Gastroesophageal sphincter (tissue), 4 donors: ENCODE measurements around the gene ABI3BP. TPM values are rescaled to one million over a fixed set of nuclear protein-coding genes. Genes with fewer than 3 reads are reported as not detected.

ENCODE experiments used
- ATAC-seq: fragments of 150-250 bp; one replicate; pipeline ENCODE4 v1.9.1; 2016; ENCODE audit warnings: mild to moderate bottlenecking, moderate library complexity
- H3K27ac ChIP-seq, 4 donors: fragments of 200-600 bp; sonication (generic) in 3 of 4; 1 replicate in 3 of 4; 2 replicates in 1 of 4; pipeline ENCODE4 v1.5.1; 2016 to 2019
- H3K27me3 ChIP-seq: fragments of 200-600 bp; sonication (generic); one replicate; pipeline ENCODE4 v1.5.1; 2019
- H3K36me3 ChIP-seq, 2 donors: fragments of 200-600 bp; sonication (generic); one replicate each; pipeline ENCODE4 v1.5.1; 2019; ENCODE audit warnings: control low read depth in 1 of 2
- H3K4me1 ChIP-seq, 3 donors: fragments of 200-600 bp; sonication (generic); 1 replicate in 2 of 3; 2 replicates in 1 of 3; pipeline ENCODE4 v1.5.1; 2016 to 2019; ENCODE audit warnings: control low read depth in 2 of 3
- H3K4me3 ChIP-seq, 2 donors: fragments of 200-600 bp; sonication (generic); one replicate each; pipeline ENCODE4 v1.5.1; 2019; ENCODE audit warnings: mild to moderate bottlenecking in 1 of 2, moderate library complexity in 1 of 2
- H3K9me3 ChIP-seq, 3 donors: fragments of 200-600 bp; sonication (generic); one replicate each; pipeline ENCODE4 v1.5.1; 2017 to 2019; ENCODE audit warnings: control low read depth in 2 of 3
- EP300 ChIP-seq: sonication (generic); formaldehyde crosslinking; IDR thresholded peaks from one replicate; pipeline ENCODE4 v1.6.1; 2017; ENCODE audit warnings: antibody characterized with exemption, mild to moderate bottlenecking
- POLR2A ChIP-seq, 2 donors: fragments of 450-650 bp; IDR thresholded peaks; one replicate each; pipeline ENCODE4 v1.6.1; 2017; ENCODE audit warnings: antibody characterized with exemption in 2 of 2, mild to moderate bottlenecking in 2 of 2, moderate library complexity in 1 of 2
- POLR2AphosphoS5 ChIP-seq: sonication (generic); formaldehyde crosslinking; IDR thresholded peaks from one replicate; pipeline ENCODE4 v1.6.1; 2017; ENCODE audit warnings: antibody characterized with exemption
- WGBS, 2 donors: methylation state at CpG; one replicate each; pipeline ENCODE4 v1.1.5; 2018; ENCODE audit warnings: low coverage in 1 of 2; 5-methylcytosine and 5-hydroxymethylcytosine counted together
- total RNA-seq, 4 donors: library from RNA; depleted of rRNA; stranded (reverse); fragments of >200 nt; gene quantifications; one replicate each; pipeline ENCODE4 v1.1.0, GENCODE V29; 2016
- TF ChIP-seq, protein P1 (sequence below), 4 experiments: fragments of 200-600 bp in 2 of 4; fragments of 450-650 bp in 2 of 4; sonication (generic) in 1 of 4; IDR thresholded peaks; one replicate each; pipeline ENCODE4 v1.5.1; 2017 to 2019; ENCODE audit warnings: antibody characterized with exemption in 4 of 4, mild to moderate bottlenecking in 2 of 4, moderate library complexity in 2 of 4

The ABI3BP gene
- total RNA-seq, 4 donors from 2014 or later: 59.6 to 158 (median 99.9) TPM

DNA sequence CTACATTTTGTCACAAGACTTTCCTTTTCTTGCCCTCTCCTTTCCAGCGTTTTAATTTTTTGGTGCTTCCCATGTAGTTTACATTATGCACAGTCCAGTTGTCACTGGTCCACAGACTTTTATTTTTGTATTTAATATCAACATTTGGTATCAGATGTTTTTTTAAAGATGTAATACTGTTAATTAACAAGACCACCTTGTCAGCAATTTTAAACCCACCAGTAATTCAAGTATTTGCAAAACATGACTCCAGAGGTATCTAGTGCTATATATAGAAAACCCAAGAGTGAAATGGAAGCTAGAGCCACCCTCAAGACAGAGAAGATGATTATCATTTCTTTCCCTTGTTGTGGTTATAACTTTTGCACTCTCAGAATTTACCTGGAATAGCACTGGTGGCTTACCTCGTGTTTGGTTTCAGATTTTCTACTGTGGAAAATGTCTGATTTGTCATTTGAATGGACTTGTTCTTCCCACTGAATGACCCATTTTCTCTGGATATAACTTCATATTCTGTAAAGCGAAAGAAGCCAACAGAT lies 227.7 kb downstream of the ABI3BP start:
- no peak overlapping the region for H3K27ac ChIP-seq
- H3K4me1 ChIP-seq: no peaks in the 10 kb centered on the region
- no peaks in the 10 kb centered on the region for H3K27me3 ChIP-seq
- H3K36me3 ChIP-seq: peaks cover 0 to 26% of the 10 kb centered on the region in 2 donors
- TF ChIP-seq EP300: no peak
- TF ChIP-seq, protein P1, sequence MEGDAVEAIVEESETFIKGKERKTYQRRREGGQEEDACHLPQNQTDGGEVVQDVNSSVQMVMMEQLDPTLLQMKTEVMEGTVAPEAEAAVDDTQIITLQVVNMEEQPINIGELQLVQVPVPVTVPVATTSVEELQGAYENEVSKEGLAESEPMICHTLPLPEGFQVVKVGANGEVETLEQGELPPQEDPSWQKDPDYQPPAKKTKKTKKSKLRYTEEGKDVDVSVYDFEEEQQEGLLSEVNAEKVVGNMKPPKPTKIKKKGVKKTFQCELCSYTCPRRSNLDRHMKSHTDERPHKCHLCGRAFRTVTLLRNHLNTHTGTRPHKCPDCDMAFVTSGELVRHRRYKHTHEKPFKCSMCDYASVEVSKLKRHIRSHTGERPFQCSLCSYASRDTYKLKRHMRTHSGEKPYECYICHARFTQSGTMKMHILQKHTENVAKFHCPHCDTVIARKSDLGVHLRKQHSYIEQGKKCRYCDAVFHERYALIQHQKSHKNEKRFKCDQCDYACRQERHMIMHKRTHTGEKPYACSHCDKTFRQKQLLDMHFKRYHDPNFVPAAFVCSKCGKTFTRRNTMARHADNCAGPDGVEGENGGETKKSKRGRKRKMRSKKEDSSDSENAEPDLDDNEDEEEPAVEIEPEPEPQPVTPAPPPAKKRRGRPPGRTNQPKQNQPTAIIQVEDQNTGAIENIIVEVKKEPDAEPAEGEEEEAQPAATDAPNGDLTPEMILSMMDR (IDR thresholded peaks at IDR 0.05): no peak
- no peak for TF ChIP-seq POLR2AphosphoS5
- no peak for TF ChIP-seq POLR2A (IDR thresholded peaks at IDR 0.05)
- WGBS, 2 donors: 71 to 86% methylated on average over 2 to 3 of the region's 3 CpGs
- H3K9me3 ChIP-seq: no peaks in the 10 kb centered on the region
- no peak overlapping the region for H3K4me3 ChIP-seq
- ATAC-seq: no peak

DNA sequence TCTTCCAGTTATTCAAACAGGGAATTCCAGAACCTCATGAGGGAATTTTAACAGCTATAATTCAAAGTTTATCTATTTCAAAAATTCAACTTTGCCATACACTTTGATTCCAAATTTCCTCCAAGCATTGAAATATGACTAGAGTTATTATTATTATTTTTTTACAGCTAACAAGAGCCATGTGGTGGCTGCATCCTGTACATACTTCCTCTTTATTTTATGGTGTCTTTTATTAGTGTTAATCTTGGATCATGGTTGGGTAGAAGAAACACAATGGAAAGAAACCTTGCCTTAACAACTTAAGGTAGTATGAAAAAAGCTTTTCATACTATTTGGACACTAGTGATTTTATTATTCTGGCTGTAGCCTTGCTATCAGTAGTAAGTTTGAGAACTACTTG lies 231.3 kb downstream of the ABI3BP start:
- Histone ChIP-seq H3K27me3 (no peaks in the 10 kb centered on the region), H3K9me3 (no peaks in the 10 kb centered on the region), H3K4me1 (peaks cover 0 to 1% (median 0%) of the 10 kb centered on the region in 3 donors), H3K36me3 (peaks cover 0 to 16% of the 10 kb centered on the region in 2 donors), H3K4me3 (no peak overlapping the region), H3K27ac (no peak overlapping the region)
- no peak for ATAC-seq
- TF ChIP-seq, protein P1 (IDR thresholded peaks at IDR 0.05): no peak
- TF ChIP-seq POLR2A (IDR thresholded peaks at IDR 0.05) (no peak), EP300 (no peak), POLR2AphosphoS5 (no peak)

DNA sequence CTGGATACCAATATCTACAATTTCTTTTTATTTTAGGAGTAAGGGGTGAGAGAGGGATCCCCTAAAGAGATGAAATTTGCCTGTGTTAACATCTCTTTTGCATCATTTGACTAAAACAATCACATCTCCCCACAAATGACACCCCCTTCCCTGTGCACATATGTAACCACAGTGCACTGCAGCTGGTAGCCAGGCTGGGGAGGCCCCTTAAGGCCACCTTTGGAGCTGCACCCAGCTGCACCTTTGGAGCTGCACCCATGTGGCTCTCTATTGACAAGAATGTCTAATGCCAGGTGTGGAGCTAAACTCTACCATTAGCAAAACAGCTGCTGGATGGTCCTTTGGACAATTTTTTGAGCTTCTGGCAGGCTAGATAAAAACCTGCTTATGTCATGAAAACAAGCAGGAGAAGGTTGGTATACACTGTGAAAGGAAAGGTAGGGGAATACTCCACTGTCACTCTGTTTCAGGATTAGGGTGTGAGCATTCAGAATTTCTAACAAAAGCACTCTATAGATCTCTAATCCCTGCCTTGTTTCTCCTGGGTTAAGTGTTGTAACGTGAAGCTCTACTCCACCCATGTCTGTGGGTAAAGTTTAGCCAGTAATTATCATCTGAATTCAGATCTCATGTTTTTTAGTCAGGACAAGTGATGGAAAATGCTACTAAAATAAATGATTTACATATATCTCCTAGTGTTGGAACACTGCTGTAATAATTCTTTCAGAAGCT lies 231.8 kb downstream of the ABI3BP start:
- no peak for ATAC-seq
- Histone ChIP-seq H3K9me3 (no peaks in the 10 kb centered on the region), H3K36me3 (peaks cover 0 to 10% of the 10 kb centered on the region in 2 donors), H3K4me1 (peaks cover 0 to 3% (median 3%) of the 10 kb centered on the region in 3 donors), H3K27me3 (no peaks in the 10 kb centered on the region), H3K27ac (no peak overlapping the region), H3K4me3 (no peak overlapping the region)
- WGBS, 2 donors: 40 to 90% methylated on average over 1 of the region's 1 CpG
- TF ChIP-seq, protein P1 (IDR thresholded peaks at IDR 0.05): peak in 1 of 4 experiments; percentile 15
- TF ChIP-seq POLR2A (IDR thresholded peaks at IDR 0.05) (no peak), POLR2AphosphoS5 (no peak)

DNA sequence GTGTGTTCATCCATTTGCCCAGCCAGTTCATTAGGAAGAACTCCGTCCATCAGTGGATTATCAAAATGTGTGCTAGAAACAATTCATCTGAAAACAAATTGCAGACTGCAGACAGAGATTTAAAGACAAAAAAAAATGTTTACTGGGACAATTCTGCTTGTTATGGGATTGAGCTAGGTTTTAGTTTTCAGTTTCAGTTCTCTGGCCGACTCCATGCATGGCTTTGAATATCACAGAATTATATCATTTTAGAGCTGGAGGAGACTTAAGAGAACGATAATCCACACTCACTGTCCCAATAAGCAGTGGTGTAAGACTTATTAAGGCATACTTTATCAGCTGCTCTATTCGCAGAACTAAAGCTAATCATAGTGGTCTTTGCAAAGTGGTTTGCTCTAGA lies 232.8 kb downstream of the ABI3BP start:
- 35 to 48% methylated on average over 4 of the region's 4 CpGs for WGBS, 2 donors
- no peak for ATAC-seq

More for the DNA sequence above, 232.8 kb downstream of the ABI3BP start:
- Histone ChIP-seq H3K27me3 (no peaks in the 10 kb centered on the region), H3K4me1 (peaks cover 0 to 13% (median 5%) of the 10 kb centered on the region in 3 donors), H3K27ac (no peak overlapping the region), H3K4me3 (no peak overlapping the region), H3K9me3 (no peaks in the 10 kb centered on the region), H3K36me3 (no peaks in the 10 kb centered on the region)
- no peak for TF ChIP-seq POLR2AphosphoS5
- TF ChIP-seq POLR2A (IDR thresholded peaks at IDR 0.05): no peak
- TF ChIP-seq EP300: no peak
- TF ChIP-seq, protein P1 (IDR thresholded peaks at IDR 0.05): no peak
